Panc1 (cell line): ENCODE data around the gene BRICD5. TPM values are rescaled to one million over a fixed set of nuclear protein-coding genes. Genes with fewer than 3 reads are reported as not detected.

Source experiments
- ATAC-seq: fragments of 200-7000 bp; cut with Tn5 transposase; 2 replicates; pipeline ENCODE4 v1.9.1; 2020; ENCODE audit warnings: mild to moderate bottlenecking, moderate library complexity
- BruUV-seq: library from RNA; stranded (reverse); fragments of 400-500 nt; replicated peaks from 2 replicates; lab custom pipeline; 2021; lab: Mats Ljungman, UMichigan
- CTCF ChIA-PET: fragments of 300-600 bp; sonication (Branson Sonifier 250); formaldehyde crosslinking; loops from one replicate; lab custom pipeline; 2022; ENCODE audit warnings: antibody characterized with exemption; lab: Charles Lee
- POLR2A ChIA-PET: fragments of 300-600 bp; sonication (Branson Sonifier 250); formaldehyde crosslinking; loops from one replicate; lab custom pipeline; 2022; ENCODE audit warnings: antibody characterized with exemption; lab: Charles Lee
- DNase-seq: peaks from one replicate; pipeline ENCODE4 v3.0.0-alpha.2; 2010; ENCODE audit warnings: low read depth, low spot score
- H3K27ac ChIP-seq: 2 replicates; pipeline ENCODE4 v1.5.1; 2011; ENCODE audit warnings: mild to moderate bottlenecking, low read length, inconsistent platforms
- H3K27me3 ChIP-seq: fragments of 200-500 bp; sonication (Bioruptor generic); 2 replicates; pipeline ENCODE4 v1.6.0; 2014; ENCODE audit warnings: low read length, inconsistent platforms; ENCODE audit not compliant: control insufficient read depth, insufficient read depth
- H3K36me3 ChIP-seq: fragments of 200-500 bp; sonication (Bioruptor generic); 2 replicates; pipeline ENCODE4 v1.5.1; 2014; ENCODE audit warnings: inconsistent platforms, mild to moderate bottlenecking, low read length, moderate library complexity; ENCODE audit not compliant: control insufficient read depth, insufficient read depth
- H3K4me1 ChIP-seq: 2 replicates; pipeline ENCODE4 v1.5.1; 2011; ENCODE audit warnings: inconsistent platforms, mild to moderate bottlenecking, low read length, moderate library complexity; ENCODE audit not compliant: control insufficient read depth, insufficient read depth
- H3K4me3 ChIP-seq, 2 experiments: 2 replicates each; pipeline ENCODE4 v1.5.1; 2011 to 2012; ENCODE audit warnings: low read depth in 2 of 2, low read length in 2 of 2, mild to moderate bottlenecking in 2 of 2, inconsistent platforms in 1 of 2, moderate library complexity in 1 of 2
- H3K9me3 ChIP-seq: fragments of 200-500 bp; sonication (Bioruptor generic); 2 replicates; pipeline ENCODE4 v1.5.1; 2014; ENCODE audit warnings: low read depth, mild to moderate bottlenecking, inconsistent platforms, low read length, moderate library complexity; ENCODE audit not compliant: control insufficient read depth, insufficient read depth
- CTCF ChIP-seq: fragments of 450-650 bp; IDR thresholded peaks from 2 replicates; pipeline ENCODE4 v1.5.1; 2017; ENCODE audit warnings: mild to moderate bottlenecking
- POLR2AphosphoS5 ChIP-seq: IDR thresholded peaks from 2 replicates; pipeline ENCODE4 v1.6.1; 2012; ENCODE audit warnings: mild to moderate bottlenecking, low read depth, low read length, moderate library complexity
- SIN3A ChIP-seq: IDR thresholded peaks from 2 replicates; pipeline ENCODE4 v1.6.1; 2012; ENCODE audit warnings: low read depth, mild to moderate bottlenecking, low read length, moderate library complexity, borderline replicate concordance; ENCODE audit not compliant: insufficient read depth
- TCF7L2 ChIP-seq: IDR thresholded peaks from 2 replicates; pipeline ENCODE4 v1.6.1; 2011; ENCODE audit warnings: mild to moderate bottlenecking, low read depth, low read length, inconsistent platforms
- in situ Hi-C: cut with HindIII; loops from 2 replicates; pipeline ENCODE4 v1.10.0; 2016; ENCODE audit warnings: low sequenced_read_pairs, low pct_unique_long_range_greater_than_20kb
- intact Hi-C: fragments of 100-400 bp; cut with micrococcal nuclease; formaldehyde crosslinking; loops from one replicate; pipeline ENCODE4 v1.10.0; 2022; ENCODE audit not compliant: unreplicated experiment
- total RNA-seq: library from RNA; stranded (reverse); gene quantifications from one replicate; pipeline ENCODE4 v1.2.1, GENCODE V29; 2021; ENCODE audit not compliant: unreplicated experiment
- TF ChIP-seq, protein P1 (sequence below), 2 experiments: IDR thresholded peaks; 2 replicates each; pipeline ENCODE4 v1.6.1; 2011 to 2012; ENCODE audit warnings: low read depth in 2 of 2, control low read depth in 1 of 2, low read length in 1 of 2, mild to moderate bottlenecking in 1 of 2, moderate library complexity in 1 of 2; ENCODE audit not compliant: insufficient read depth in 1 of 2

BRICD5 gene
- total RNA-seq, 1 experiment from 2014 or later, result 8.7 TPM

- intact Hi-C loops, result no loop called here
Measured at GRCh38 chr16:2231016-2231931, 20.6 kb upstream of the BRICD5 start.

DNA sequence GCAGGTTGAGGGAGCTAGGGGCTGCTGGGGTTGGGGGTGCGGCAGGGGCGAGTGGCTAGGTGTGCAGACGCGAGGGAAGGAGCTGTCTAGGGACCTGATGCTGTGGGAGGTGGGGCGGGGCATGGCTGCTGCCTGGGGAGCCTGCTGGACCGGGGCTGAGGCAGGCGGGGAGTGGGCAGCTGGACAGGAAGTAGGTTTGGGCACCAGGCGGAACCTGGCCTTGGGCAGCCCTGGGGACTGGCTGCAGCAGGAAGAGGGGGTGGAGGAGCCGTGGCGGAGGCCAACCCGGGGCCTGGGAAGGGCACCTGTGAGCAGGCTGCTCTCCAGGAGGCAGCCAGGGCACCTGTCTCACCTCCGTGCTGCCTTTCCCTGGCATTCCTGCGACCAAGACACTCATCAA, 19.7 kb upstream of the BRICD5 start:
- POLR2A ChIA-PET, result no interaction called here
- CTCF ChIA-PET, result no interaction called here
- intact Hi-C loops, result no loop called here

More at GRCh38 chr16:2231016-2231931, 20.6 kb upstream of the BRICD5 start:
- no peak for TF ChIP-seq CTCF
- Histone ChIP-seq H3K4me1 (peaks cover 10% of the 10 kb centered on the region), H3K36me3 (peaks cover 5% of the 10 kb centered on the region; the same call in 1 of the 2 replicates), H3K27ac (no peak overlapping the region), H3K9me3 (no peaks in the 10 kb centered on the region), H3K27me3 (no peaks in the 10 kb centered on the region), H3K4me3 (no peak overlapping the region)
- POLR2A ChIA-PET, result no interaction called here
- in situ Hi-C loops, result no loop called here
- CTCF ChIA-PET, result no interaction called here
- no peak for ATAC-seq
- DNase-seq, result no peak
- no TSS peak for BruUV-seq

More for the DNA sequence above, 19.7 kb upstream of the BRICD5 start:
- Histone ChIP-seq H3K9me3 (no peaks in the 10 kb centered on the region), H3K27me3 (no peaks in the 10 kb centered on the region), H3K27ac (no peak overlapping the region), H3K36me3 (peaks cover 5% of the 10 kb centered on the region; the same call in 1 of the 2 replicates), H3K4me1 (peaks cover 13% of the 10 kb centered on the region), H3K4me3 (no peak overlapping the region)
- ATAC-seq (no peak), DNase-seq (no peak)
- BruUV-seq, result no TSS peak
- in situ Hi-C loops, result no loop called here
- TF ChIP-seq CTCF (no peak), TCF7L2 (no peak), SIN3A (no peak), POLR2AphosphoS5 (no peak)
- TF ChIP-seq, protein P1, sequence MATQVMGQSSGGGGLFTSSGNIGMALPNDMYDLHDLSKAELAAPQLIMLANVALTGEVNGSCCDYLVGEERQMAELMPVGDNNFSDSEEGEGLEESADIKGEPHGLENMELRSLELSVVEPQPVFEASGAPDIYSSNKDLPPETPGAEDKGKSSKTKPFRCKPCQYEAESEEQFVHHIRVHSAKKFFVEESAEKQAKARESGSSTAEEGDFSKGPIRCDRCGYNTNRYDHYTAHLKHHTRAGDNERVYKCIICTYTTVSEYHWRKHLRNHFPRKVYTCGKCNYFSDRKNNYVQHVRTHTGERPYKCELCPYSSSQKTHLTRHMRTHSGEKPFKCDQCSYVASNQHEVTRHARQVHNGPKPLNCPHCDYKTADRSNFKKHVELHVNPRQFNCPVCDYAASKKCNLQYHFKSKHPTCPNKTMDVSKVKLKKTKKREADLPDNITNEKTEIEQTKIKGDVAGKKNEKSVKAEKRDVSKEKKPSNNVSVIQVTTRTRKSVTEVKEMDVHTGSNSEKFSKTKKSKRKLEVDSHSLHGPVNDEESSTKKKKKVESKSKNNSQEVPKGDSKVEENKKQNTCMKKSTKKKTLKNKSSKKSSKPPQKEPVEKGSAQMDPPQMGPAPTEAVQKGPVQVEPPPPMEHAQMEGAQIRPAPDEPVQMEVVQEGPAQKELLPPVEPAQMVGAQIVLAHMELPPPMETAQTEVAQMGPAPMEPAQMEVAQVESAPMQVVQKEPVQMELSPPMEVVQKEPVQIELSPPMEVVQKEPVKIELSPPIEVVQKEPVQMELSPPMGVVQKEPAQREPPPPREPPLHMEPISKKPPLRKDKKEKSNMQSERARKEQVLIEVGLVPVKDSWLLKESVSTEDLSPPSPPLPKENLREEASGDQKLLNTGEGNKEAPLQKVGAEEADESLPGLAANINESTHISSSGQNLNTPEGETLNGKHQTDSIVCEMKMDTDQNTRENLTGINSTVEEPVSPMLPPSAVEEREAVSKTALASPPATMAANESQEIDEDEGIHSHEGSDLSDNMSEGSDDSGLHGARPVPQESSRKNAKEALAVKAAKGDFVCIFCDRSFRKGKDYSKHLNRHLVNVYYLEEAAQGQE (IDR thresholded peaks at IDR 0.05; ENCODE audit: insufficient read depth in 1 of 2, low read depth in 2 of 2, low read length in 1 of 2), result no peak
